SJSA1 (cell line): ENCODE data around the gene MAPK9. TPM values are rescaled to one million over a fixed set of nuclear protein-coding genes. Genes with fewer than 3 reads are reported as not detected.
A peak's percentile ranks its signal among the peaks of the same experiment; 100 is the strongest.

Experiments used
- DNase-seq, 2 experiments: peaks; one replicate each; pipeline ENCODE4 v3.0.0-alpha.2; 2015 to 2020; ENCODE audit warnings: low spot score in 2 of 2, low read depth in 1 of 2
- H3K27ac ChIP-seq: fragments of 250-450 bp; sonication (Bioruptor Pico); 2 replicates; pipeline ENCODE4 v1.5.1; 2020; ENCODE audit warnings: mild to moderate bottlenecking, moderate library complexity
- H3K27me3 ChIP-seq: fragments of 250-450 bp; sonication (Bioruptor Pico); replicated peaks from 2 replicates; pipeline ENCODE4 v1.5.1; 2020; ENCODE audit warnings: mild to moderate bottlenecking, moderate library complexity
- H3K36me3 ChIP-seq: fragments of 250-450 bp; sonication (Bioruptor Pico); 2 replicates; pipeline ENCODE4 v1.5.1; 2020; ENCODE audit warnings: mild to moderate bottlenecking
- H3K4me1 ChIP-seq: fragments of 250-450 bp; sonication (Bioruptor Pico); replicated peaks from 2 replicates; pipeline ENCODE4 v1.6.1; 2021; ENCODE audit warnings: mild to moderate bottlenecking
- H3K4me3 ChIP-seq: fragments of 250-450 bp; sonication (Bioruptor Pico); 2 replicates; pipeline ENCODE4 v1.5.1; 2020; ENCODE audit warnings: mild to moderate bottlenecking
- H3K9me3 ChIP-seq: fragments of 250-450 bp; sonication (Bioruptor Pico); replicated peaks from 2 replicates; pipeline ENCODE4 v1.5.1; 2020; ENCODE audit warnings: mild to moderate bottlenecking
- total RNA-seq: library from RNA; depleted of rRNA; stranded (reverse); fragments of >200 nt; shearing (Covaris generic); gene quantifications from 2 replicates; pipeline ENCODE4 v1.2.3, GENCODE V29; 2014

Gene MAPK9
- total RNA-seq, 1 experiment from 2014 or later: 82.1 TPM

DNA sequence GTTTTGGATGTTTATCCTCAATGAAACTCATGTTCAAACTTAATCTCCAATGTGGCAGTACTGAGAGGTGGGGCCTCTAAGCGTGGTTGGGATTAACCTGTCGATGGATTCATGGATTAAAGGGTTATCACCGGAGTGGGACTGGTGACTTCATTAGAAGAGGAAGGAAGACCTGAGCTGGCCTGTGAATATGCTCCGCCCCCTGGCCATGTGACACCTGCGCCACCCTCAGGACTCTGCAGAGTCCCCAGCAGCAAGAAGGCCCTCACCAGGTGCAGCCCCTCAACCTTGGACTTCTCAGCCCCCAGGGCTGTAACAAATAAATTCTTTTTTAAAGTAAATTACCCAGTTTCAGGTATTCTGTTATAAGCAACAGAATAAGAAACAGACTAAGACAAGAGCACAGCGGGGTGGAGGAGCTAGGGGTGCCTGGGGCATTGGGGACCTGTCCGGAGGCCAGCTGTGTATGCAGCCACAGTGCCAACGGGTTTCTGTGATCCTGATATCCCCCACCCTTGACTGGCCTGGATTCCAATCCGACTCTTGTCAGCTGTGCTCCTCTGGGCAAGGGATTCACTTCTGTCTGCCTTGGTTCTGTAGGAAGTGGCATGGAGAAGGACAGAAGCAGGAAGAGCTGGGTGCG, 3.2 kb upstream of the MAPK9 start:
- DNase-seq: no peak
- peaks cover 25% of the 10 kb centered on the region for H3K4me1 ChIP-seq
- H3K9me3 ChIP-seq: no peaks in the 10 kb centered on the region
- no peak overlapping the region for H3K4me3 ChIP-seq
- H3K36me3 ChIP-seq: peaks cover 11% of the 10 kb centered on the region
- H3K27me3 ChIP-seq: no peaks in the 10 kb centered on the region
- H3K27ac ChIP-seq: no peak overlapping the region

- H3K4me3 ChIP-seq: no peak overlapping the region
- no peak for DNase-seq
- peaks cover 25% of the 10 kb centered on the region for H3K4me1 ChIP-seq
- H3K27ac ChIP-seq: no peak overlapping the region
- no peaks in the 10 kb centered on the region for H3K27me3 ChIP-seq
- H3K9me3 ChIP-seq: no peaks in the 10 kb centered on the region
- H3K36me3 ChIP-seq: peaks cover 11% of the 10 kb centered on the region
Measured at GRCh38 chr5:180294411-180294810, 2.5 kb upstream of the MAPK9 start.

- peak overlapping the region; percentile 93 for H3K4me3 ChIP-seq
- H3K9me3 ChIP-seq: no peaks in the 10 kb centered on the region
- DNase-seq: peak in 1 of 2 experiments; percentile 47
- H3K4me1 ChIP-seq: peaks cover 25% of the 10 kb centered on the region
- peaks cover 23% of the 10 kb centered on the region for H3K36me3 ChIP-seq
- H3K27ac ChIP-seq: peak overlapping the region; percentile 39; the same call in 1 of the 2 replicates
- no peaks in the 10 kb centered on the region for H3K27me3 ChIP-seq
Measured at GRCh38 chr5:180291234-180291940, 496 bp downstream of the MAPK9 start.

GRCh38 chr5:180290568-180291233, 1.2 kb downstream of the MAPK9 start:
- H3K27me3 ChIP-seq: no peaks in the 10 kb centered on the region
- no peak for DNase-seq
- peaks cover 25% of the 10 kb centered on the region for H3K4me1 ChIP-seq
- H3K9me3 ChIP-seq: no peaks in the 10 kb centered on the region
- H3K27ac ChIP-seq: no peak overlapping the region
- peaks cover 26% of the 10 kb centered on the region for H3K36me3 ChIP-seq
- H3K4me3 ChIP-seq: peak overlapping the region; percentile 93

GRCh38 chr5:180289966-180290365, 1.9 kb downstream of the MAPK9 start:
- no peak for DNase-seq

GRCh38 chr5:180289433-180289832, 2.5 kb downstream of the MAPK9 start:
- no peak for DNase-seq
- H3K27ac ChIP-seq: no peak overlapping the region

More at GRCh38 chr5:180289966-180290365, 1.9 kb downstream of the MAPK9 start:
- H3K4me1 ChIP-seq: peaks cover 25% of the 10 kb centered on the region
- no peak overlapping the region for H3K27ac ChIP-seq
- peaks cover 31% of the 10 kb centered on the region for H3K36me3 ChIP-seq
- H3K9me3 ChIP-seq: no peaks in the 10 kb centered on the region
- H3K4me3 ChIP-seq: no peak overlapping the region
- H3K27me3 ChIP-seq: no peaks in the 10 kb centered on the region

DNA sequence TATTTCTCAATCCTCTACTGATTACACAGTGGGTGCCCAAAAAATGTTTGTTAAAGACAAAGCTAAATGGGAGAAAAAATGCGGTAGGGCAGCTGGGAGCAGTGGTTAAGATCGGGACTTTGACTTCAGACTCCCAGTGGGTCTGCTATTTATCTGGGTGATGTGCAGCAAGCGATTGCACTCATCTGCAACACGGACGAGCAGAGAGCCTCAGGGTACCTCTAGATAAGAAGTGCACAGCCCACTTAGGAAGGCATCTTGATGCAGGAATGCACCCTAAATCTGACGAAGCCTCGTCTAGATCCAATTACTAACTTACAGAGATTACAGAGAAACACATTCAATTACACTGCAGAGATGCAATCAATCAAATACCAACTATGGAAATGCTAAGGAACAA, 4.0 kb downstream of the MAPK9 start:
- Histone ChIP-seq H3K4me3 (no peak overlapping the region), H3K27me3 (no peaks in the 10 kb centered on the region), H3K4me1 (peaks cover 16% of the 10 kb centered on the region), H3K27ac (no peak overlapping the region), H3K9me3 (no peaks in the 10 kb centered on the region), H3K36me3 (peaks cover 42% of the 10 kb centered on the region)
- DNase-seq: no peak

More at GRCh38 chr5:180289433-180289832, 2.5 kb downstream of the MAPK9 start:
- Histone ChIP-seq H3K9me3 (no peaks in the 10 kb centered on the region), H3K27me3 (no peaks in the 10 kb centered on the region), H3K4me1 (peaks cover 25% of the 10 kb centered on the region), H3K4me3 (no peak overlapping the region), H3K36me3 (peaks cover 35% of the 10 kb centered on the region)

DNA sequence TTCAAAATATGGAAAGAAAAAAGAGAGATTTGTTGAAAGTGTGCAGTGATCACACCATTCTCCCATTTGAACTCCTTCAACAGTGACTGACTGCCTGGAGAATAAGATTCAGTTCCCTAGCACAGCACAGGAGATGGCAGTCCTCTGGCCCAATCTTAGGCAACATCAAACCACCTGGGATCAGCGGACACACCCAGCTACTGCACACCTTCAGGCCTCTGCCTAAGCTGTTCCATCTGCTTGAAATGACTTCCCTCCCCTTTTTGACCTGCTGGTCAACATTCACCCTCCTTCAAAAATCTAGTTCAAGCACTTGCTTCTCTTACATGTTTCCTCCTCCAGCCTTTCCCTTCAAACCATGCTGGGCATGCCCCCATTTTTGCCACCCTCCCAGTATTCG, 4.5 kb downstream of the MAPK9 start:
- Histone ChIP-seq H3K27me3 (no peaks in the 10 kb centered on the region), H3K4me3 (no peak overlapping the region), H3K4me1 (peaks cover 11% of the 10 kb centered on the region), H3K27ac (no peak overlapping the region), H3K9me3 (no peaks in the 10 kb centered on the region), H3K36me3 (peaks cover 47% of the 10 kb centered on the region)
- no peak for DNase-seq

DNA sequence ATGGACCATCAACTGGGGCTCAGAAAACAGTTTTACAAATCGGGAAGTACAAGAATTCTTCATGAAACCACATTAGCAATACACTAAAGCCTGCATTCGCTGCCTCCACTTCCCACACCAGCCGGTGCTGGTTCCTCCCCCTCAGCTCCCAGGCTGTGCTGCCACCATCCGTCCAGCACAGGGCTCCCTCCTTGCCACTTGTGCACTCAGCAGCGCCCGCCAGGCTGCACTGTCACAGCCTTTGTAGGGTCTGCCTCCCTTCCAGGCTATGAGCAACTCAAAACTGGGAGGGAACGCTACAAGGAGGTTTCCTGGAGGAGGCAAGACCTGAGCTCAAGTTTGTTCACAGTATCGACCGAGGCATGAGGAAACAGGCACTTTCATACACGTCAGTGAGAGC, 7.7 kb downstream of the MAPK9 start:
- Histone ChIP-seq H3K4me1 (no peaks in the 10 kb centered on the region), H3K9me3 (no peaks in the 10 kb centered on the region), H3K27me3 (no peaks in the 10 kb centered on the region), H3K4me3 (no peak overlapping the region), H3K36me3 (peaks cover 73% of the 10 kb centered on the region), H3K27ac (no peak overlapping the region)
- no peak for DNase-seq

DNA sequence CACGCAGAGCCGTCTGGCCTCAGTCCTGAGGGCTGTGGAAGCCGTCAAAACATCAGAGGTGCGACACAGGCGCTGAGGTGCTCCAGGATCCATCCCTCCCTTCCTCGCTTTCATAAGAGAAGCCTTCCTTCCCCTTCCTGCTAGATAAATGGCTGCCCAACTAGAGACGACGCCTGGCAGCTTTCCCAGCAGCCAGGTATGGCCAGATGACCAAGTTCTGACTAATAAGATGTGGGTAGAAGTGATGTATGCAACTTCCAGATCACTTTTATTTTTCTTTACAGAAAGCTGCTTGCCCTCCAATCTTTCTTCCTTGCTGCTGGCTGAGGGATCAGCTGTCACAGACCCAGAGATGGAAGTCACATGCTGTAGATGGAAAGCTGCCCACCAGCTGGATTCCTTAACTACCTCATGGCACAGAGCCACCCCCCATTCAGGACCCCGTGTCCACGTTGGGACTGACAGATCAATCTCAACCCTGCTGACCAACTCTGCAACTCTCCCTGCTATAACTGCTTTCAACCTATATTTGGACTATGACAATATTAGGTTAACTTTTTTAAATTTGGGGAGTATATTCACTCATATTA, 8.8 kb downstream of the MAPK9 start:
- DNase-seq: no peak
- Histone ChIP-seq H3K27ac (no peak overlapping the region), H3K27me3 (no peaks in the 10 kb centered on the region), H3K4me1 (no peaks in the 10 kb centered on the region), H3K36me3 (peaks cover 84% of the 10 kb centered on the region), H3K4me3 (no peak overlapping the region), H3K9me3 (no peaks in the 10 kb centered on the region)

DNA sequence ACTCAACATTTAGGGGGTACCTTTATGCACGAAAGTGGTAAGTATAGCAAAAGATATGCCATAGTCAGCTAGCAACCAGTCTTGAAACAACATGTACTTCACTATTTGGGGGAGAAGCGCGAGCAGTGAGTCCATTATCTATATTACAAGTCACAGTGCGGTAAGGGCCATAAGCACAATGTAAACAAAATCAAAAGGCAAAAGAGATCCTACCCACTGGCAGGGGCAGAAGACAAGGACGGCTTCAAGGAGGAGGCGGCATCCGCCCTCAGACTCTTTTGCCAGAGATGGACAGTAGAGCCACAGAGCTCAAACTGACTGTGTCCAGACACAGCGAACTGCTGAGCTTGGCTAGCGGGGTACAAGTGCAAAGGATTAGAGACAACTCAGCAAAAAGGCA, 9.6 kb downstream of the MAPK9 start:
- Histone ChIP-seq H3K4me1 (no peaks in the 10 kb centered on the region), H3K27me3 (no peaks in the 10 kb centered on the region), H3K9me3 (no peaks in the 10 kb centered on the region), H3K36me3 (peaks cover 89% of the 10 kb centered on the region), H3K27ac (no peak overlapping the region), H3K4me3 (no peak overlapping the region)
- no peak for DNase-seq

GRCh38 chr5:180281706-180282105, 10.2 kb downstream of the MAPK9 start:
- no peak overlapping the region for H3K27ac ChIP-seq
- H3K4me3 ChIP-seq: no peak overlapping the region
- H3K4me1 ChIP-seq: no peaks in the 10 kb centered on the region
- DNase-seq: no peak
- no peaks in the 10 kb centered on the region for H3K27me3 ChIP-seq
- no peaks in the 10 kb centered on the region for H3K9me3 ChIP-seq
- H3K36me3 ChIP-seq: peaks cover 89% of the 10 kb centered on the region

DNA sequence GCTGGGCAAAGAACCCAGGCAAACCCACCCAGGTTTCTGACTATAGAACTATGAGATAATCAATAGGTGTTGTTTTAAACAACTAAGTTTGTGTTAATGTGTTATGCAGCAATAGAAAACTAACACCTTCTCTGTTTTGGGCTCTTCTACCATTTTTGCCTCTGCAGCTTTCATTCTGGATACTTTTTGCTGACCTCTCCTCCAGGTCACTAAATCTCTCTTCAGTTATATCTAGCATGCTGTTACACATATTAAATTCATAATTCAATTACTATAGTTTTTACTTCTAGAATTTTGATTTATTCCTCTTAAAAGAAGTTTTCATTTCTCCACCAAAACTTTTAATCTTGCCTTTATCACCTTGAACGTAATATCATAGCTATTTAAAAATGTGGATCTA, 17.2 kb downstream of the MAPK9 start:
- Histone ChIP-seq H3K36me3 (peaks cover 76% of the 10 kb centered on the region), H3K4me1 (no peaks in the 10 kb centered on the region), H3K27ac (no peak overlapping the region), H3K27me3 (no peaks in the 10 kb centered on the region), H3K4me3 (no peak overlapping the region), H3K9me3 (peaks cover 14% of the 10 kb centered on the region)
- no peak for DNase-seq

DNA sequence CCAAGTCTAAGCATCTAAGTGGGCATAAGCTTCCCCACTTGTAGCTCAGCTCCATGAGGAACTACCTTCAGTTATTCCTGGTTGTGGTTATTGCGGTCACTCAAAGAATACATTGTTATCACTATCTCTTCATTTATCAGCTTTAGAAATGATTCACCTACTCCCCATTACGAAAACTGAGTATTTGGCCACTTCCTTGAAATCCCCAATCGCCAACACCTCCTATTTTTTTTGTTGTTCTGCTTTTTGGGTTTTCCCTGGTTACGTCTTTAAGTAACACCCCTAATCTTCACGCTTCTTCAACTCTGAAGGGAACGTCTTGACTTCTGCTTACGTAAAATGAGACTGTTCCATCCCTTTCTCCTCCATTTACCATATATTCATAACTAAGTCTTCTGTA, 20.7 kb downstream of the MAPK9 start:
- Histone ChIP-seq H3K9me3 (peaks cover 14% of the 10 kb centered on the region), H3K27me3 (no peaks in the 10 kb centered on the region), H3K4me3 (no peak overlapping the region), H3K27ac (no peak overlapping the region), H3K36me3 (peaks cover 69% of the 10 kb centered on the region), H3K4me1 (no peaks in the 10 kb centered on the region)
- no peak for DNase-seq
